ENCODE data around the gene ADAM12. TPM values are rescaled to one million over a fixed set of nuclear protein-coding genes. Genes with fewer than 3 reads are reported as not detected.

Gene ADAM12
- total and polyA plus RNA-seq, 2 experiments from 2014 or later = 0.13 to 0.87 TPM

GRCh38 chr10:126016882-126017281 lies 371.4 kb downstream of the ADAM12 start:
- Mint-ChIP-seq H3K36me3 (ENCODE audit: low read depth) (no peaks in the 10 kb centered on the region), H3K4me3 (no peak overlapping the region), H3K4me1 (peaks cover 6% of the 10 kb centered on the region; the same call in 1 of the 3 replicates), H3K27me3 (ENCODE audit: insufficient read depth, low read depth, poor library complexity) (peaks cover 3% of the 10 kb centered on the region), H3K27ac (no peak overlapping the region), H3K9me3 (no peaks in the 10 kb centered on the region; the same call in 2 of the 3 replicates)
- Histone ChIP-seq H3K4me3 (no peak overlapping the region), H3F3A (replicated peaks; ENCODE audit: low read depth) (no peaks in the 10 kb centered on the region), H4K20me1 (replicated peaks; ENCODE audit: insufficient read depth) (no peaks in the 10 kb centered on the region), H2AFZ (no peak overlapping the region), H3K9me2 (ENCODE audit: insufficient read depth) (no peaks in the 10 kb centered on the region), H3K4me2 (no peak overlapping the region), H3K4me1 (ENCODE audit: insufficient read depth) (no peaks in the 10 kb centered on the region), H3K27ac (ENCODE audit: low read depth) (no peak overlapping the region), H3K79me2 (replicated peaks; ENCODE audit: insufficient read depth) (no peaks in the 10 kb centered on the region), H3K27me3 (ENCODE audit: insufficient read depth) (no peaks in the 10 kb centered on the region), H3K36me3 (ENCODE audit: insufficient read depth) (no peaks in the 10 kb centered on the region)
- DNase-seq (ENCODE audit: low spot score) (no peak), ATAC-seq (no peak)
- TF ChIP-seq ZNF462 (CRISPR knock-in tag; IDR thresholded peaks at IDR 0.05) (no peak), ZNF331 (CRISPR knock-in tag; IDR thresholded peaks at IDR 0.05; ENCODE audit: low read depth) (no peak), REST (IDR thresholded peaks at IDR 0.05; ENCODE audit: unreplicated experiment) (no peak), STAT1 (IDR thresholded peaks at IDR 0.05; ENCODE audit: unreplicated experiment) (no peak), CREB1 (CRISPR knock-in tag; IDR thresholded peaks at IDR 0.05; ENCODE audit: low read depth) (no peak), CTCF (conservative IDR thresholded peaks at IDR 0.05; ENCODE audit: low read depth in 2 of 2) (no peak), POLR2AphosphoS5 (IDR thresholded peaks at IDR 0.05; ENCODE audit: low read depth) (no peak), EZH2phosphoT487 (IDR thresholded peaks at IDR 0.05; ENCODE audit: unreplicated experiment) (no peak), EZH2 (IDR thresholded peaks at IDR 0.05; ENCODE audit: low read depth, unreplicated experiment) (no peak), JUNB (IDR thresholded peaks at IDR 0.05; ENCODE audit: unreplicated experiment) (no peak), NANOG (IDR thresholded peaks at IDR 0.05; ENCODE audit: borderline replicate concordance) (no peak), ZNF114 (CRISPR knock-in tag; IDR thresholded peaks at IDR 0.05) (no peak), ETS1 (IDR thresholded peaks at IDR 0.05) (no peak)
